Measurements from ENCODE around the gene ODAD2.
"Not testable (repeated sequence)": the region's sequence is repeated elsewhere in the genome, so short reads cannot be mapped to it uniquely, and the experiment has no call there.

ODAD2 gene, protein sequence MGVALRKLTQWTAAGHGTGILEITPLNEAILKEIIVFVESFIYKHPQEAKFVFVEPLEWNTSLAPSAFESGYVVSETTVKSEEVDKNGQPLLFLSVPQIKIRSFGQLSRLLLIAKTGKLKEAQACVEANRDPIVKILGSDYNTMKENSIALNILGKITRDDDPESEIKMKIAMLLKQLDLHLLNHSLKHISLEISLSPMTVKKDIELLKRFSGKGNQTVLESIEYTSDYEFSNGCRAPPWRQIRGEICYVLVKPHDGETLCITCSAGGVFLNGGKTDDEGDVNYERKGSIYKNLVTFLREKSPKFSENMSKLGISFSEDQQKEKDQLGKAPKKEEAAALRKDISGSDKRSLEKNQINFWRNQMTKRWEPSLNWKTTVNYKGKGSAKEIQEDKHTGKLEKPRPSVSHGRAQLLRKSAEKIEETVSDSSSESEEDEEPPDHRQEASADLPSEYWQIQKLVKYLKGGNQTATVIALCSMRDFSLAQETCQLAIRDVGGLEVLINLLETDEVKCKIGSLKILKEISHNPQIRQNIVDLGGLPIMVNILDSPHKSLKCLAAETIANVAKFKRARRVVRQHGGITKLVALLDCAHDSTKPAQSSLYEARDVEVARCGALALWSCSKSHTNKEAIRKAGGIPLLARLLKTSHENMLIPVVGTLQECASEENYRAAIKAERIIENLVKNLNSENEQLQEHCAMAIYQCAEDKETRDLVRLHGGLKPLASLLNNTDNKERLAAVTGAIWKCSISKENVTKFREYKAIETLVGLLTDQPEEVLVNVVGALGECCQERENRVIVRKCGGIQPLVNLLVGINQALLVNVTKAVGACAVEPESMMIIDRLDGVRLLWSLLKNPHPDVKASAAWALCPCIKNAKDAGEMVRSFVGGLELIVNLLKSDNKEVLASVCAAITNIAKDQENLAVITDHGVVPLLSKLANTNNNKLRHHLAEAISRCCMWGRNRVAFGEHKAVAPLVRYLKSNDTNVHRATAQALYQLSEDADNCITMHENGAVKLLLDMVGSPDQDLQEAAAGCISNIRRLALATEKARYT

DNA sequence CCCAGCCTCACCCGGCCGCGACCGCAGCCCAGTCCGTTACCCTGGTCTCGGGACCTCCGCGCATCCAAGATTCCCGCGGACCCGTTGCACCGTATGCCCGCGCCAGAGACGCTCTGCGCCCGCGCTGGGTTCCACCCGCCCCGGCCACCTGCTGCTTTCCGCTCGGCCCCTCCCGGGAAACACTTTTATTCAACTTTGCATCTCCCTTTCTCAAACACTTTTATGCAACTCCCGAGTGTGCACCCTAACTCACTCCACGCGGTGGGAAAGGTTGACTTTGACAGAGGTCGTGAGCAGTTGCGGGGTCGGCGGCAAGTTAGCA, at the start of gene ODAD2:
Gene ODAD2, minus strand, starts transcription at position 126 of the 322 bp plus-strand sequence. CDS start 3,937 bp downstream, outside the sequence.
- DNase-seq = no peak

DNA sequence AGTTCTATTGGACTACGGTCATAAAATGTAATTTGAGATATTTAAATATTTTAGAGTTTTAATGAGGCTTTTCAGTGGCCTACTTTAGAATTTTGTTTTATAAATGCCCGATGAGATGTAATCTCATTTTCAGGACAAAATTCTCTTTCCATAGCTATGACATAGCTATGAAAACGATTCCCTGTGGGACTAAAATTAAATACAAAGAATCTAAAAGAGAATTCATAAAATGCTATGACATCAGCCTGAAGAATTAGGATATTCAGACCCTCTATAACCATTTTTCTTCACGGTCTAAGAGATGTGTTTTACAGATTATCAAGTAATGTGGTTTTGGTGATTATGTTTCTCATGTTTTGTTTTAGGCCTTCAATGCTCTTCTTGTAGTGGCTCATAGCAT, 48.2 kb upstream of the ODAD2 start:
- no peak for DNase-seq

DNA sequence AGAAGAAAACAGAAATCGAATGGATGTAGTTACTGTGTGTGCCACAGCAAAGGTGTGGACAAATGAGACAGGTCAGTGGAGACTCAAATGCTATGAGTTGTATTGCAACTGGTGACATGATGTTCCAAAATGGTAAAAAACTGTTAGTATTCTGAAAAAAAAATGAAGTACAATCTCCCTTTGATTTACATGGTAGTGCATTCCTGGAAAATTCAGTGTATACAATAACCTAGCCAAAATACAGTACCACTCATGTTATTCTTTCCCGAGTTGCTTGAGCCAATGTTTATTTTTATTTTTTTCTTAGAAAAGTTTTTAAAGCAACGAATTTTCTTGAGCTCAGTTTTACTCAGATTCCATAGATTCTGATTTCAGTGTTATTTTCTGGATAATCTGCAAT, 47.7 kb upstream of the ODAD2 start:
- DNase-seq = no peak

DNA sequence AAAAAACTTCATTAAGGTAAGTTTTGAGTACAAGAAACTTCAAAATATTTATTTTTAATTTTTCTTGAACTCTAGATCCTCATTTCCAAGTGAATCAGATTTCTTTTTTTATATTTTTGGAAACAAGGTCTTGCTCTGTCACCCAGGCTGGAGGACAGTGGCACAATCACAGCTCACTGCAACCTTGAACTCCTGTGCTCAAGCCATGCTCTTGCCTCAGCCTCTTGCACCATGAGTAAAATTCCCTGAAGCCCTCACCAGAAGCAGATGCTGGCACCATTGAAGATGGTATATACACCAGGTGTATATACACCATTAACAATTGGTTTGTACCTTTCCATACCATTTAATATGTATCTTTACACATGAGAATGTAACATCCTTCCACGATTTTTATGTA, 45.1 kb upstream of the ODAD2 start:
- DNase-seq = no peak

DNA sequence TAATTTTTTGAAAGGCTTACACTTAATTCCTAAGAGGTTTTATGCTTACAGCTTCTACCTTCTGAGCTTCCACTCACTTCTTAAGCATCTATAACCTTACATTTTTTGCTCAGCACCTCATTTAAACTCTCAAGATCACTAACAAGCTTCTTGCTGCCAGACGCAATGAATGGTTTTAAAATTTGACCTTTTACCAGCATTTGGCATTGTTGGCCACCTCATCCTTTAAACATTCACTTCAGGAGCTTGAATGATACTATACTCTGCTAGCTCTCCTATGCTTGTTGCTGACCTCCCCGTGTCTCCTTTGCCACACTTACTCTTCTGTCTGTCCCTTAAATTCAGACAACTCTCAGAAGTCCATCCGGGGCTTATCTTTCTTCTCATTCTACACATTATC, 37.7 kb upstream of the ODAD2 start:
- no peak for DNase-seq

DNA sequence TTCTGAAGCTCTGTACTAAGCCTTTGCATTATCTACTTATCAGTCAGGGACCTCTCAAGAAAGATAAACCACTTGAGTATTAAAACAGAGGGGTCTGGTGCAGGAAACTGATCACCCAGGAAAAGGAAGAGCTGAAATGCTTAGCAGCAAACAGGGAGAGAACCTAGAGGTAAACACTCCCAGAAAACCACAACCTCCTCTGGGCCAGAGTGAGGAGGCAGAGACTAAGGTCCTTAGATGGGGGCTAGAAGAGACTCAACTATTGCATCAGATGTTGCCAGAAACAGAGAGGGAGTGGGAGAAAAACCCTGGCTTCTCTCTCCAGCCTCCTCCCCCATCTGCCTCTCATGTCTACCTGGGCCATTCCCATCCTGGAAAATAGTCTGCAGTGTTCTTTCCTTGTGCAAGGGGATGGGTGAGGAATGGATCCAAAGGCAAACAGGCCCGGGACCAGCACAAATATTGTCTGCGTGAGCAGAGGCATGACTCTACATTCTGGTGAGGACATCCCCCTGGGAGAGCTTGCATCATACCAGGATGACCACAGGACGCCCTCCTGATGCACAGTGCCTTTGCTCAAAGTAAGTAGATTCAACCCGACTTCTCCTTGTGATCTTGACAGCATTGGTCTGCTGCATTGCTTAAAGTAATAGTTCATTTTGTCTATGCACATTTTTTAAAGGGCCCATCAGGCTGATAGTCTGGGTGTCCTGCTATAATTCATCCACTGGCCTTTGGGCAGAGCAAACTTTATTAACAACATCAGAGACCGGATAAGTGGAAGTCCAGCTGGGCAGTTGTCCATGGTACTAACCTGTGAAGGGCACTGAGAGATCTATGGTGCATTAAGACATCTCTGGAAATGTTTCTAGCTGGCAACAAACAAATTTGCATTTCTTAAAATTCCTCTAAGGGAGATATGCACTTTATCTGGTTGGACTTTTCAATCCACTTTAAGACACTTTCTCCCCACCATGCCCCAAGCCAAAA, 22.4 kb upstream of the ODAD2 start:
- DNase-seq = no peak

DNA sequence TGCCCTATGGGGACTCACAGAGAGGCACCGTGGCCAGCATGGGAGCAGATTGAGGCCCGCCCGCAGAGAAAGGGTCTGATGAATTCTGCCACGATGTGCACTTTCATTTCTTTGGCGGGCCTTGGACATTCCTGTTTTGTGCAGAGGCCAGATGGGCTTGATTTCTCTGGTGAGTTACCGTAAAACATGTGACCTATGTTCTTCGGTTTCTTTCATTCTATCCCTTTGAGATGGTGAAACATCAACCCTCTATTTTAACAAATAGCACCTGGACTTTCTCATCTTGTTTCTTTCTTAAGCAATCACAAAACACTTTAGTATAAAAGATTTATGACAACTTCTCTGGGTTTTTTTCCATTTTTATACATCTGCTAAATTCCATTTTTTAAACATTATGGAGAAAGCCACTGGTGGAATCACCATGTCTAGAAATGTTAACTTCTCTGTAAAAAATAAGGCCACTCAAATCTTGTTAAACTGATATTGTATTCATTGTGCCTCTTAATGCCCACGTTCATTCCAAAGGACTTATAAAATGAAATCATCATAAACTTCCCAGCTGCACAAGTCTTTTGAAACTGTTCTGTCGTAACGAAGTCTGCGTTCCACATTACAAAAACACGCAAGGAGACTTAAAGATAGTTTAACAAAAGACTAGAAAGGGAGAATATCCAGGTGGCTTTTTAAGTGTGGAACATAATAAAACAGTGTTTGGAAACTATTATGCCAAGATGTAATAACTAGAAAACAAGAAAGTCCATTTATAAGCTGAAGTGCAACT, 21.4 kb upstream of the ODAD2 start:
- no peak for DNase-seq

DNA sequence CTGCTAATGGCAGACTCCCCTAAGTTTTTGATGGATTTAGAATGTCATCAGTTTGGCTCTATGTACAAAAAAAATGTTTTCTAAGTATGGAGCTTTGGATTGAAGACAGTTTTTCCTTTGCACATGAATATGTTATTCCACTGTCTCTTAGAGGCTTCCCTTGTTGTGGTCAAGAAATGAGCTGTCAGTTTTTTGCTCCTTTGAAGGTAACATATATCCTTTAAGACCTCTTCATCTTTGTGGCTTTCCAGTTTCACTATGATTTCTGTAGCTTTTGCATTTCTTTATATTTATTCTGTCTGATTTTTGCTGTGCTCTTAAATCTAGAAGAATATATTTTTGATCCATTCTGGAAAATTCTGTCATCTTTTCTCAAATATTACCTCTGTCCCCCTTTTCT, 15.8 kb upstream of the ODAD2 start:
- DNase-seq = no peak

DNA sequence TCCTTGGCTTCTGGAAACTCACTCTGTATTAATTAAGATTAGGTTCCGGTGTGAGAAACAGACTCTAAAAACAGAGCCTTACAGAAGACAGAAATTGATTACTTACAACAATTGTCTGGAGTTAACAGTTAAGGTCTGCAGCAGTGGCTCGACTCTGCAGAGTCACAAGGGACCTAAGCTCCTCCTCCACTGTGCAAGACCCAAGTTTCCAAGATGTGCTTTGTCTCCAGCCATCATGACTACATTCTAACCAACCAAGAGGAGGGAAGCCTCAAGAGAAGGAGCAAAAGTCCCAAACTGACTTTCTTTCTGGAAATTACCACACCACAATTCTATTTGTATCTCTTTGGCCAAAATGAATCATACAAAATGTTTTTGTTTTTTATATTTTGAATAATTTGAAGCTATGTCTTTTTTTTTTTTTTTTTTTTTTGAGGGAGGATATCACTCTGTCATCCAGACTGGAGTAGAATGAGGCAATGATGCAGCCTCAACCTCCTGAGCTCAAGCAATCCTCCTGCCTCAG, 14.2 kb upstream of the ODAD2 start:
- DNase-seq = peak; percentile 6

DNA sequence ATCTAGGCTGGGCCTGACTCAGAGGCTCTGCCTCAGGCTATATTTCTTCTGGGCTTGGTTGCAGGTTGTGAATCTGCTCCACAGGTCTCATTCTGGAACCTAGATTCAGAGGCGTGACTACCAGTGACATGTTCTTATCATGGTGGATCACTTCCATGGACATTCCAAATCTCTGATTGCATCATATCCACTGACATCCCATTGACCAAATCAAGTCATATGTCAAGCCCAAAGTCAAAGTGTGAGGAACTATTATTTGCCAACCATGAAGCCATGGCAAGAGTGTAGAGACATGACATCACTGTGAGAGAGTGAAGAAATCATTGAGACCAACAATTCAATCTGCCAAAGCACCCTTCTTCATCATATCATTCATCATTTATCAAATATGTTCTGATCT, 11.9 kb upstream of the ODAD2 start:
- no peak for DNase-seq

DNA sequence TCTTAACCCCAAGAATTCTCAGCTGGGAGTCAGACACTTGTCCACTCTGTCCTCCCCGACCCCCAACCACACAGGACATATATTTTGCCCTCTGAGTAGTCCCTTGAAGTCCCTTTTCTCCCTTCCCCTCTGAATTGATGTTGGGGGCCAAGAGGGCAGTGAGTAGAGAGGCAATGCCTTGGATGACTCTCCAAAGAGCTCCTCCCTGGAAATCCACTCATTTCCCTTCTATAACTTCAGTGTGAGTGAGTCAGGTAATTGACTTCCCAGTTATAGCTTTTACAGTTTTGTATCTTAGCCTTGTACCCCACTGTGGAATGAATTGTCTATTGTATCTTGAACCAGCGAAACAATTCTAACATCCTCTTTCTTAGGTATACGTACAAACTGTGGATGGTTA, 9.2 kb upstream of the ODAD2 start:
- no peak for DNase-seq

DNA sequence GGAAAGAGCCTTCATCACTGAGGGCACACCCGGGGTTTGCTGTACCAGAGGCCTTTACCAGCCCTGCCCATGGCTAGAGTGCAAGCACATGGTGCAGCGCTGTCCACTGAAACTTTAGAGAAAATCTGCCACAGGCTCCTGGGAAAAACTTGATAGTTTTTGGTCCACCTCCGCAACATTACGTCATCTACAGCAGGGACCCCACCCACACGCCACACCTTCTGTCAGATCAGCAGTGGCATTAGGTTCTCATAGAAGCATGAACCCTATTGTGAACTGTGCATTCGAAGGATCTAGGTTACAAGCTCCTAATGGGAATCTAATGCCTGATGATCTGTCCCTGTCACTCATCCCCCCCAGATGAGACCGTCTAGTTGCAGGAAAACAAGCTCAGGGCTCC, 2.5 kb upstream of the ODAD2 start:
- DNase-seq = no peak

DNA sequence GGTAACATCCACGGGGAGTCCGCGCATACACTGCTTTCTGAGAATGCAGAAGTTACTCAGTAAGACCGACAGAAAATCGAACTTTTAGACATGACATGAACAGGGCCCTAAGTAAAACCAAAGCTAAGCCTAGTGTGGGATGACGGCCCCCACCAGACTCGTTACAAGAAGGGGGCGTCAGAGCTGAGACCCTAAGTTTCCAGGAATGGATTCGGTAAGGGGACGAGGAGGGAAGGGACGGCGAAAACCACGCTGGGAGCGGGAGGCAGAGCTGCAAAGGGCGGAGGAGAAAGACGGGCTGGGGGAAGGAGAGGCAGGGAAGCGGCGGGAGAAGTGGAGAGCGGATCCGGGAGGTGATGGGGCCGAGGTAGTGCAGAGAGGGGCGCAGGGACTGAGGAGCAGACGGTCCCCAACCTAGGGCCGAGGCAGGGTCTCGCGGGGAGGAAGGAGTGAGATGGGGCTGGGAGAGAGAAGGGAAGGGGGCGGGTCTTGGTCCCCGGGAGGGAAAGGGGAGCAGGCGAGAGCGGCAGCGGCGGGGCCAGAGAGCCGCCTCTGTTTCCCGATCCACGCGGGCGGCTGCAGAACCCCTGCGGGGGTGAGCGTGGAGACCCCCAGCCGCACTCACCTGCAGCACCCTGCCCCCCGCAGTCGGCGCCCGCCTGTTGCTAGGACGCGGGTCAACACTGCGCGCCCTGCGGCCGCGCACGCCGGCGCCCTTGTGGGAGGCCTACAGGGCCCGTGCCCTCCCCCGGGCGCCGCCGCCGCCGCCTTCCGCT, 513 bp downstream of the ODAD2 start:
- no peak for DNase-seq

DNA sequence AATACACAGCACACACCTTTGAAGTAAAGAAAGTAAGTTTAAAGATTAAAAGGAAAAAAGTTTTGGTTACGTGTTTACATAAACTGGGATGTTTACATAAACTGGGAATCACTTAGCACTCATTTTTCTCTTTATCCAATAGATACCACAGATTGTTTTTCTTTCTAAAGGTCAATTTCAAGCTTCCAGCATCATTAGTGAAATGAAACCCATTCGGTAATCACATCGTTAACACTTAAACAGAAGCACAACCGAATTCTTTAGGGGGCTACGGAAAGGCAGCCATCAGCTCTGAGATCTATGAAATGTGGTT, 1.1 kb downstream of the ODAD2 start:
- DNase-seq = peak; percentile 15

DNA sequence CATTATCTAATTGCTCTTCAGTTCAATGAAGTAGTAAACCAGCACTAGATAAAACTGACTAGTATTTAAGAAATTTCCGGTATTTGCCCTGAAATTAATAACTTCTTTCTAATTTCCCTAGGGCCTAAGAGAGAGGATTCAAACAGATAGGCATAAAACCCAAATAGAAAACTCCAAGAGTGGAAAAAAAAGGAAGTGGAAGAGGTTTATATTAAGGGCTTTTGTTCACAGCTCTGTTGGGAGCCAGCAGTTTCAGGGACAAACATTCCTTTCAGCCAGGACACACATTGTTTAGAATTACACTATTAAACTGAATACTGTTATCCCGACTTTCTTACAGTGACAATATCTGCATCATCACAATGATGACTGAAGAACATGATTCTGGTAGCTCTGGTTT, 3.6 kb downstream of the ODAD2 start:
- DNase-seq = no peak

DNA sequence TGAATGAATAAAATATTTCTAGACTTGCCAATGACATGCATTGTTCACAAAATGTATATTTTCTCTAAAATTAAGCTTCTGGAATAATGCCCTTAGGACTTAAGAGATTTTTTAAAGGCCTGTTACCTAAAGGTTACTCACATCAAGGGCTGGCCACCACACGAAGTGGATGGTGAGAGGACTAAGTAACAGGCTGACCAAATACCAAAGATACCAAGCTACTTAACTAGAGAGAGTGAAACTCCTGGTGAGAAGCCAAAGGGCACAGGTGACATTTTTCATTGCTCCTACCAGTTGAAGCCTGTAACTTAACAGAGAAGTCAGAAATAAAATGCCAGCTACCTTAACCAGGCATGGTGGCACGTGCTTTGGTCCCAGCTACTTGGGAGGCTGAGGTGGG, 9.5 kb downstream of the ODAD2 start:
- DNase-seq = not testable (repeated sequence)

DNA sequence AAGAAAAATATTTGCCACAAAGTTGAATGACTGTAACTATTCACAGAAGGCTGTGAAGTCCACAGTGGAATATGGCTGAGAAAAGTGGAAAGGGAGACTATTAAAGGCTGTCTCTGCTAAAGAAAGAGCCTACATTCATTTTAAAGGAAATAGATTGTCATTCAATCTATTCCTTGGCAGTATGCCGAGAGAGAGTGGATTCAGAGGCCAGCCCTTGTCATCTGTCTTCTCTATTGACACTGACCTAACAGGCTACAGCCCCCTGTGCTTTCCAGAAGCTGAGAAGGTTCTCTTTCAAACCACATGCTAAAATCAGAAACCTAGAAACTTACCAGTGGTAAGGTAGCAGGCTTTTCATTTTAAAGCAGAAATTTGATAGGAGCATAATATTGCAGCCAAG, 12.1 kb downstream of the ODAD2 start:
- no peak for DNase-seq

DNA sequence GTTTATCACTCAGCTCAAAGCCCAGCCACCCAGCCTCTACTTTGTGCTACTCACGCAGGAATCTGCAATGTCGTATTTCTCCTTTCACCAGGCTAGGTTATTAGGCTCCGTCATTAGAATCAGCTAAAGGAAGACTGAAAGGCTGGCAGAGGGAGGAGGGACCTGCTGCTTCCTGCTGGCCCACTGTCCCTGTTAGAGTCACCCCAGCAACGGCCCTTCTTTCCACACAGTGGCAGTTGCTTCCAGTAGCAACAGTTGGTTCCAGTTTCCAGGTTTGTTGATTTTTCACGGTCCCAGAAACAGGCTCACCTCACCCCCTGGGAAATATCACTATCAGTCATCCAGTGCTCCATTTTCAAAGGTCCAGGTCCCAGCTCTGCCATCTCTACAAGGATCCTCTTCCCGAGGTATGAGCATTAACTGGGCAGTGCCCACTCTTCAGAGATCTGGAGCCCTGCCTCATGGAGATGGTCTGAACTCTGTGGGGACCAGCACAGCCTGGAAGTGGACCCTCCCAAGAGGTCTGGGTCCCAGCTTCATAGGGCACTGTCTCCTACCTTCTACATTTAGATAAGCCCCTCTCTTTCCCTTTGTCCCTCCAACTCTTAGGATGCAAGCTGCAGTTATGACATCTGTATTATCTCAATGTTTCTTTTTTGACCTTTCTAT, 15.9 kb downstream of the ODAD2 start:
- DNase-seq = peak; percentile 6

DNA sequence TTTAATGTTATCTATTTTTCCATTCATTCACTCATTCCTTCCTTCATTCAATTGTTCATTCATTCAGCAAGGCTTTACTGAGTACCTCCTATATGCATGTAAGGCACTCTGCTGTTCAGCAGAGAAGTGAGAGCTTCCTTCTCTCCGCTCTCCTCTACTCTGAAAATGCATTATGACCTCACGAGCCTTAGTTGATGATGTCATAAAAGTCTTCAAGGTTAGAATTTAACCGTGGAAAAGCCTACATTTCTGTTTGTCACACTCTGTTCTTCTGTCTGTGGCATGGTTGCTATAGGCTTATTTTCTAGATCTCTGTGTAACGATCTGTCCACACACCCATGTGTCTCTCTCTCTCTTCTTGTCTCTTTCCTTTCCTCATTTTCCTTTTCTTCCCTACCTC, 17.1 kb downstream of the ODAD2 start:
- no peak for DNase-seq

DNA sequence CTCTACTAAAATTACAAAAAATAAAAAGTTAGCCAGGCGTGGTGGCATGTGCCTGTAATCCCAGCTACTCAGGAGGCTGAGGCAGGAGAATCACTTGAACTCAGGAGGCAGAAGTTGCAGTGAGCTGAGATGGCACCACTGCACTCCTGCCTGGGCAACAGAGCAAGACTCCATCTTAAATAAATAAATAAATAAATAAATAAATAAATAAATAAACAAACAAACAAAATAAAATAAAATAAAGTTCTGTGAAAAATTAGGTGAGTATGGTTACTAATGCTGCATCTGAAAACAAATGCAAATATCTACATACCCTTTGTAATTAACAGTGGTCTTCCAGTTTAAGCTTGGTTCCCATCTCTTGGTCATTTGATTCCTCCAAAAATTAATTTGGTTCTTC, 28.1 kb downstream of the ODAD2 start:
- not testable (repeated sequence) for DNase-seq

All from OCI-M1 (cell line).